Upper lobe of left lung (tissue), 4 donors: ENCODE data around the gene SCUBE2.

Experiments
- CTCF ChIP-seq, 6 experiments: fragments of 450-650 bp in 4 of 6; fragments of 200-600 bp in 2 of 6; sonication (generic) in 2 of 6; IDR thresholded peaks; one replicate each; pipeline ENCODE4 v1.5.1; 2016 to 2019; ENCODE audit warnings: antibody characterized with exemption in 6 of 6
- EP300 ChIP-seq, 4 donors: sonication (generic); formaldehyde crosslinking; IDR thresholded peaks; one replicate each; pipeline ENCODE4 v1.5.1; 2017; ENCODE audit warnings: antibody characterized with exemption in 4 of 4, control low read depth in 2 of 4
- POLR2A ChIP-seq, 4 donors: fragments of 450-650 bp; IDR thresholded peaks; one replicate each; pipeline ENCODE4 v1.5.1; 2016 to 2017; ENCODE audit warnings: antibody characterized with exemption in 4 of 4, mild to moderate bottlenecking in 2 of 4
- POLR2AphosphoS5 ChIP-seq, 2 donors: sonication (generic); formaldehyde crosslinking; IDR thresholded peaks; one replicate each; pipeline ENCODE4 v1.5.1; 2017; ENCODE audit warnings: antibody characterized with exemption in 2 of 2

- TF ChIP-seq CTCF (IDR thresholded peaks at IDR 0.05) (no peak), POLR2A (IDR thresholded peaks at IDR 0.05) (no peak), POLR2AphosphoS5 (IDR thresholded peaks at IDR 0.05) (no peak), EP300 (IDR thresholded peaks at IDR 0.05) (no peak)
Observed at GRCh38 chr11:9123595-9124304, 32.4 kb upstream of the SCUBE2 start.
